K562 (cell line): ENCODE measurements around the gene SNX17. TPM values are rescaled to one million over a fixed set of nuclear protein-coding genes. Genes with fewer than 3 reads are reported as not detected.

Experiments used
- ARNT ChIP-seq, 2 experiments: fragments of 450-650 bp; IDR thresholded peaks; 2 replicates each; pipeline ENCODE4 v1.6.1; 2016; ENCODE audit warnings: mild to moderate bottlenecking in 1 of 2
- ATF3 ChIP-seq, 2 experiments: fragments of 450-650 bp in 1 of 2; sonication (generic) in 1 of 2; formaldehyde crosslinking in 1 of 2; IDR thresholded peaks in 1 of 2; conservative IDR thresholded peaks in 1 of 2; 2 replicates each; pipeline versions ENCODE4 v1.6.1 to v1.8.1; 2016 to 2023; ENCODE audit warnings: mild to moderate bottlenecking in 2 of 2, moderate library complexity in 2 of 2, inconsistent platforms in 1 of 2, missing genetic modification reagents in 1 of 2
- CHD2 ChIP-seq: IDR thresholded peaks from 2 replicates; pipeline ENCODE4 v1.6.1; 2011; ENCODE audit warnings: low read depth, low read length
- ELF1 ChIP-seq: fragments of 200-800 bp; sonication (Bioruptor generic); IDR thresholded peaks from 2 replicates; pipeline ENCODE4 v1.6.1; 2016; ENCODE audit warnings: missing genetic modification characterization, missing compliant biosample characterization
- EP400 ChIP-seq: fragments of 450-650 bp; IDR thresholded peaks from 2 replicates; pipeline ENCODE4 v1.6.1; 2017; ENCODE audit warnings: antibody characterized with exemption, mild to moderate bottlenecking, moderate library complexity
- HDGF ChIP-seq: fragments of 450-650 bp; IDR thresholded peaks from 2 replicates; pipeline ENCODE4 v1.6.1; 2016
- L3MBTL2 ChIP-seq: fragments of 450-650 bp; IDR thresholded peaks from 2 replicates; pipeline ENCODE4 v1.6.1; 2016; ENCODE audit warnings: mild to moderate bottlenecking, moderate library complexity
- MBD1 ChIP-seq: fragments of 250-450 bp; sonication (Bioruptor Pico); IDR thresholded peaks from 2 replicates; pipeline ENCODE4 v1.8.0; 2022; ENCODE audit warnings: inconsistent platforms
- MECOM ChIP-seq: fragments of 250-450 bp; sonication (Bioruptor Pico); IDR thresholded peaks from 2 replicates; pipeline ENCODE4 v1.8.0; 2022; ENCODE audit warnings: inconsistent platforms
- MITF ChIP-seq: IDR thresholded peaks from 2 replicates; pipeline ENCODE4 v1.6.1; 2014; ENCODE audit warnings: antibody characterized with exemption
- NELFE ChIP-seq: IDR thresholded peaks from 2 replicates; pipeline ENCODE4 v1.6.1; 2011; ENCODE audit warnings: mild to moderate bottlenecking; ENCODE audit not compliant: insufficient read depth, insufficient read length
- NKRF ChIP-seq: fragments of 450-650 bp; IDR thresholded peaks from 2 replicates; pipeline ENCODE4 v1.6.1; 2016; ENCODE audit warnings: borderline replicate concordance
- RFX1 ChIP-seq: fragments of 450-650 bp; IDR thresholded peaks from 2 replicates; pipeline ENCODE4 v1.6.1; 2016; ENCODE audit warnings: mild to moderate bottlenecking, moderate library complexity
- RUNX1 ChIP-seq: sonication (generic); IDR thresholded peaks from 2 replicates; pipeline ENCODE4 v1.6.1; 2016; ENCODE audit warnings: antibody characterized with exemption, low read depth
- SRSF9 ChIP-seq: fragments of 200-400 bp; formaldehyde crosslinking; IDR thresholded peaks from 2 replicates; pipeline ENCODE4 v1.6.1; 2017; ENCODE audit warnings: low read depth, low read length, borderline replicate concordance
- ZKSCAN1 ChIP-seq: fragments of 150-350 bp; IDR thresholded peaks from 2 replicates; pipeline ENCODE4 v1.6.1; 2016; ENCODE audit warnings: low read depth, low read length
- ZNF124 ChIP-seq: sonication (generic); formaldehyde crosslinking; IDR thresholded peaks from 2 replicates; pipeline ENCODE4 v1.8.1; 2022; ENCODE audit warnings: missing genetic modification reagents
- ZNF217 ChIP-seq: sonication (generic); formaldehyde crosslinking; IDR thresholded peaks from 2 replicates; pipeline ENCODE4 v1.8.0; 2022; ENCODE audit warnings: mild to moderate bottlenecking, missing genetic modification reagents
- ZNF23 ChIP-seq: fragments of 250-450 bp; sonication (Bioruptor Pico); IDR thresholded peaks from 2 replicates; pipeline ENCODE4 v1.4.0; 2020; ENCODE audit warnings: mild to moderate bottlenecking
- ZNF24 ChIP-seq: fragments of 450-650 bp; IDR thresholded peaks from 2 replicates; pipeline ENCODE4 v1.6.1; 2016
- ZNF398 ChIP-seq: fragments of 250-450 bp; sonication (Bioruptor Pico); IDR thresholded peaks from 2 replicates; pipeline ENCODE4 v1.8.0; 2021; ENCODE audit warnings: moderate library complexity, mild to moderate bottlenecking, inconsistent platforms
- polyA plus RNA-seq, 8 experiments: library from polyadenylated mRNA; depleted of rRNA in 4 of 8; stranded (reverse) in 5 of 8; unstranded in 3 of 8; fragments of >200 nt; fragmentation: Nextera tagmentation in 2 of 8; fragmentation: Illumina TruSeq in 1 of 8; extraction: Ambion mirVana in 2 of 8; extraction: Trizol in 1 of 8; gene quantifications; 2 replicates each; pipeline versions ENCODE4 v1.2.1 to v1.2.3, GENCODE V29; 2011 to 2014; ENCODE audit warnings: inconsistent platforms in 1 of 8, missing spikeins in 1 of 8
- total RNA-seq, 7 experiments: library from RNA; depleted of rRNA in 6 of 7; stranded (reverse); fragments of >200 nt in 6 of 7; fragmentation: Illumina TruSeq in 2 of 7; extraction: Trizol in 2 of 7; gene quantifications; 2 replicates each; pipeline versions ENCODE4 v1.2.1 to v1.2.3, GENCODE V29; 2011 to 2021; ENCODE audit warnings: low replicate concordance in 1 of 7

SNX17 gene
- total and polyA plus RNA-seq, 9 of the 15 experiments (the other 6 are each of a cell fraction or from before 2014, with no cell fraction given) = 3.0 to 75.7 (median 54.6) TPM

- peak; percentile 93 for TF ChIP-seq ELF1 (tag)
- no peak for TF ChIP-seq ZNF398 (CRISPR knock-in tag)
- TF ChIP-seq ZNF217 (CRISPR knock-in tag) = no peak
- peak; percentile 82; the same call in 1 of the 2 replicates for TF ChIP-seq MBD1 (CRISPR knock-in tag)
- no peak for TF ChIP-seq ZKSCAN1
- no peak for TF ChIP-seq ZNF23 (CRISPR knock-in tag)
- TF ChIP-seq MECOM (CRISPR knock-in tag) = no peak
- TF ChIP-seq RFX1 = no peak
- peak; percentile 94 for TF ChIP-seq HDGF
- peak; percentile 34; the same call in 1 of the 2 replicates for TF ChIP-seq ZNF24
- peak; percentile 89 for TF ChIP-seq EP400
- no peak for TF ChIP-seq ATF3 (IDR thresholded peaks at IDR 0.05)
- no peak for TF ChIP-seq ATF3 (CRISPR knock-in tag; conservative IDR thresholded peaks at IDR 0.05)
- TF ChIP-seq SRSF9 = no peak
- TF ChIP-seq NELFE = no peak
- no peak for TF ChIP-seq MITF
- 0 out of 2 replicates have a peak, but pooled peaks have one; percentile 25 for TF ChIP-seq RUNX1
- TF ChIP-seq L3MBTL2 = peak; percentile 91
- no peak for TF ChIP-seq ZNF124 (CRISPR knock-in tag)
- TF ChIP-seq CHD2 = no peak; the same call in 1 of the 2 replicates
- TF ChIP-seq ARNT (IDR thresholded peaks at IDR 0.05) = 0 out of 4 replicates have a peak, but pooled peaks of 1 of the 2 experiments have one; percentile 38
- peak; percentile 60; the same call in 1 of the 2 replicates for TF ChIP-seq NKRF
Measured at GRCh38 chr2:27380626-27381545, 10.5 kb downstream of the SNX17 start, which contains the start of gene ZNF513 (continued).
